GM13976 (cell line): ENCODE results near the gene ZDHHC24.

ENCODE experiments used
- DNase-seq: peaks from one replicate; pipeline ENCODE4 v3.0.0; 2012; ENCODE audit warnings: low spot score
- CTCF ChIP-seq: IDR thresholded peaks from 2 replicates; pipeline ENCODE4 v1.5.1; 2012; ENCODE audit warnings: borderline replicate concordance, mild to moderate bottlenecking; ENCODE audit not compliant: insufficient read depth; ENCODE audit errors: extremely low read depth, missing control alignments, control extremely low read depth
- in situ Hi-C: fragments of 300-500 bp; cut with MboI; formaldehyde crosslinking; loops from one replicate; pipeline ENCODE4 v1.12.0; 2022; ENCODE audit warnings: low sequenced_read_pairs, mixed read lengths, inconsistent platforms; ENCODE audit not compliant: unreplicated experiment

Gene ZDHHC24, protein sequence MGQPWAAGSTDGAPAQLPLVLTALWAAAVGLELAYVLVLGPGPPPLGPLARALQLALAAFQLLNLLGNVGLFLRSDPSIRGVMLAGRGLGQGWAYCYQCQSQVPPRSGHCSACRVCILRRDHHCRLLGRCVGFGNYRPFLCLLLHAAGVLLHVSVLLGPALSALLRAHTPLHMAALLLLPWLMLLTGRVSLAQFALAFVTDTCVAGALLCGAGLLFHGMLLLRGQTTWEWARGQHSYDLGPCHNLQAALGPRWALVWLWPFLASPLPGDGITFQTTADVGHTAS

GRCh38 chr11:66545701-66546367 lies at the start of gene ZDHHC24:
Gene ZDHHC24, minus strand, starts transcription at chr11:66546048. Its CDS starts 45 bp downstream, at chr11:66546003.
- DNase-seq = peak; percentile 99
- no peak for TF ChIP-seq CTCF
- in situ Hi-C loops = no loop called here

DNA sequence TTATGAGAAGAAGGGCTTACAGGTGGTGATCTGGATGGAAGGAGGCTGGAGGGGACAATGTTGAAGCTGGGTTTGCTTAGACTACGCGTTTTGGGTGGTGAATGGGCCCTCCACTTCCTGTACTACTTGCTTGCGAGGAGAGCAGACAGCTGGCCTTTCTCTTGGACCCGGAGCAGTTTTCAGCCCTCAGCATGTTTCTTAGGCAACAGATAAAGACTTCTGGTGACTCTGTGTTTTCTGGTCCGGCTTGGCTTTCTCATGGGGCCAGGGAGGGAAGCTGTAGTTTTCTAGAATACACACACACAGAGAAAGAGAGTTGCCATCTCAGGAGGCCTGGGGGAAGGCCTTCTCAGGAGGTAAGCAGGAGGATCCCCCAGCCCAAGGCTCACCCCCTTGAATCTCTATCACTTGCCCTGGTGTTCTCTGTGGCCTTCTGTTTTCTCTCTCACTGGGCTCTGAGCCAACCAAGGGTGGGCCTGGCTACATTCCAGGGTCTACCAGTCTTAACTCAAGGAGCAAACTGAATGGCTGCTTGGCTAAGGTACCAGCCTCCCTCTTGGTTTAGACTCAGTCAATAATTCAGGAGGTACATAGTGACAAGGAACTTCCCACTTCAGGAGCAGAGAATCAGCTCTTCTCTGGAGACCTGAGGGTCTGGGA lies 49.5 kb upstream of the ZDHHC24 start:
- no peak for TF ChIP-seq CTCF
- in situ Hi-C loops = no loop called here
- DNase-seq = no peak

DNA sequence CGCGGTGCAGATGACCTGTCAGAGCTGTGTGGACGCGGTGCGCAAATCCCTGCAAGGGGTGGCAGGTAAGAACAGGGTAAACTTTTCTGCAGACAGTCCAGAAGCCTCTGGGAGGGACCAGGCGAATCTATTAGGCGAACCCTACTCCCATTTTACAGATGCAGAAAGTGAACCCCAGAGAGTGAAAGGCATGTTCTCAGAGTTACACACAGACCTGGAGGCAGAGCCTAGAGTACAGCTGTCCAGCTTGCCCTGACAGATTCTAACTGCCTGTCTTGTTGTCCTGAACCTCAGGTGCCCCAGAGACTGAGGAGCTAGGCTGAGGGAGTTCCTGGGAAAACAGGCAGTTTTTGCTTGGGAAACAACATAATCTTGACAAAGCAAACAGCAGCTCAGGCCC lies 47.8 kb upstream of the ZDHHC24 start:
- in situ Hi-C loops = no loop called here
- no peak for DNase-seq

DNA sequence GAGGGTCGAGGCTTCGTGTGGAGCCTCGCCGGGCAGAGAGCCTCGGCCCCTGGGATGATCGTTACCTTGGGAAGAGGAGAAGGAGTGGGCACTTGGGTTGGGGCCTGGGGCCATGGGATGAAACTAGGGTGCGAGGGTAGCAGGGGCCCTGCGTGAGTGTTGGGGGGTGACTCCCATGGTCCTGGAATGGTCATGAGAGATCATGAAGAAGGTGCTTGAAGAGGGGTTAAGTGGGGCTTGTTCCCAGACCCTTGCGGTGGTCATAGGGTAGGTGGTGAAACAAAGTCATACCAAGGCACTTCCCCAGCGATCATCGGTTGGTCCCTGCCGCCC lies 47.4 kb upstream of the ZDHHC24 start:
- in situ Hi-C loops = no loop called here
- DNase-seq = peak; percentile 38
- no peak for TF ChIP-seq CTCF

More for the DNA sequence above, 47.8 kb upstream of the ZDHHC24 start:
- TF ChIP-seq CTCF = no peak

DNA sequence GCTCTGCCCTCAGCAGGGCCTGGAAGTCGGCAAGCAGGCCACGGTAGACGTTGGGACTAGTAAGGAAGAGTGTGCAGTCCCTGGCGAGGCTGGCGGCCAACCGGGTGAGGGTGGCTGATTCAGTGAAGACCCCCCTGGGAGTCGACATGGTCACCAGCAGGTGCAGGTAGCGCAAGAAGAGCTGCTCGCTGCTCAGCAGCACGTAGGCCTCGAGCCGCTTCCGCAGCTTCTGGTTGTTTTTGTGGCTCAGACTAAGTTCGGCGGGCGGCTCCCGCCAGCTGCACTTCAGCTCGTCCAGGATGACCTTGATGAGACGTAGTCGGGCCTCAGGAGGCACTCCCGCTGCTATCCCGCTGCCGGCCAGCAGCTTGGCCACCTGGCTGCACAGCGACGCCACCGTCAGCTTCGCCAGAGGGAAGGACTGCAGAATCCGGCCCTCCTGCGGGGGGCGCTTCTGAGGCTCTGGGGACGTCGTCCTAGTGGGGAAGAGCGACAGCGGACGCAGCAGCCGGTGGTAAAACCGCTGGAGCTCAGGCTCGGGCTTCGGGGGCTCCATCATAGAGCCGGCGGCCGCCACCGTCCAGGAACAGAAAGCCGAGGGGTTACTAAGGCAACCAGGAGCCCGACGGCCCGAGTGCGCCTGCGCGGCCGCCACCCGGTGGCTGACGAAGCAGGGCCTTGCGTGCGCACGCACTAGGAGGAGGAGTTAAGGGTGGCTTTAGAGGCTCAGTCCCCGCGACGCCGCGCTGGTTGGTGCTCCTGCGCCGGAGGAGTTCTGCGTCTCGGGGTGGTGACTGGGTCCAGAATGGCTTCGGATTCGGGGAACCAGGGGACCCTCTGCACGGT lies 46.8 kb upstream of the ZDHHC24 start, which contains the start of the genes CCDC87 and CCS:
TSS of gene CCDC87 (minus strand) at position 607 of the 846 bp plus-strand sequence. CDS start at position 559, 48 bp downstream.
TSS of gene CCS (plus strand) at position 729 of the 846 bp plus-strand sequence. CDS start at position 806, 77 bp downstream.
- peak; percentile 23 for TF ChIP-seq CTCF
- in situ Hi-C loops = no loop called here
- peak; percentile 100 for DNase-seq

GRCh38 chr11:66591175-66591574 lies 45.3 kb upstream of the ZDHHC24 start:
- TF ChIP-seq CTCF = no peak
- DNase-seq = no peak
- in situ Hi-C loops = no loop called here
